GM23338 (cell line): ENCODE data around the gene SREK1. TPM values are rescaled to one million over a fixed set of nuclear protein-coding genes. Genes with fewer than 3 reads are reported as not detected.
A peak's percentile ranks its signal among the peaks of the same experiment; 100 is the strongest.

Source experiments
- ATAC-seq: fragments of 200-7000 bp; cut with Tn5 transposase; 3 replicates; pipeline ENCODE4 v1.9.1; 2020
- DNase-seq: peaks from one replicate; pipeline ENCODE4 v3.0.0-alpha.2; 2015; ENCODE audit warnings: low spot score
- H2AFZ ChIP-seq: fragments of 200-600 bp; sonication (generic); 2 replicates; pipeline ENCODE4 v1.8.0; 2016; ENCODE audit warnings: antibody characterized with exemption, mild to moderate bottlenecking, moderate library complexity
- H3F3A ChIP-seq: fragments of 200-600 bp; sonication (generic); replicated peaks from 2 replicates; pipeline ENCODE4 v1.8.0; 2017; ENCODE audit warnings: antibody characterized with exemption, mixed run types, low read depth
- H3K27ac ChIP-seq: fragments of 200-600 bp; sonication (generic); 2 replicates; pipeline ENCODE4 v1.6.1; 2016; ENCODE audit warnings: low read depth
- H3K27me3 ChIP-seq: fragments of 200-600 bp; sonication (generic); 2 replicates; pipeline ENCODE4 v1.8.0; 2016; ENCODE audit warnings: mild to moderate bottlenecking, mixed run types, moderate library complexity; ENCODE audit not compliant: insufficient read depth
- H3K36me3 ChIP-seq: fragments of 200-600 bp; sonication (generic); 2 replicates; pipeline ENCODE4 v1.8.0; 2016; ENCODE audit warnings: mild to moderate bottlenecking; ENCODE audit not compliant: insufficient read depth
- H3K4me1 ChIP-seq: fragments of 200-600 bp; sonication (generic); 2 replicates; pipeline ENCODE4 v1.8.0; 2016; ENCODE audit warnings: mild to moderate bottlenecking, moderate library complexity; ENCODE audit not compliant: insufficient read depth
- H3K4me2 ChIP-seq: fragments of 200-600 bp; sonication (generic); 2 replicates; pipeline ENCODE4 v1.7.1; 2017; ENCODE audit warnings: mixed run types
- H3K4me3 ChIP-seq: fragments of 200-600 bp; sonication (generic); 2 replicates; pipeline ENCODE4 v1.6.1; 2016; ENCODE audit warnings: mixed run types
- H3K79me2 ChIP-seq: fragments of 200-600 bp; sonication (generic); replicated peaks from 2 replicates; pipeline ENCODE4 v1.8.0; 2017; ENCODE audit warnings: mild to moderate bottlenecking; ENCODE audit not compliant: insufficient read depth
- H3K9me2 ChIP-seq: fragments of 200-600 bp; sonication (generic); 2 replicates; pipeline ENCODE4 v1.8.0; 2017; ENCODE audit not compliant: insufficient read depth
- H4K20me1 ChIP-seq: fragments of 200-600 bp; sonication (generic); replicated peaks from 2 replicates; pipeline ENCODE4 v1.8.0; 2017; ENCODE audit warnings: mild to moderate bottlenecking; ENCODE audit not compliant: insufficient read depth
- H3K27ac Mint-ChIP-seq: 2 replicates; pipeline ENCODE4 v1.8.0; 2020; ENCODE audit warnings: inconsistent platforms, mild to moderate bottlenecking, moderate library complexity, mixed read lengths
- H3K27me3 Mint-ChIP-seq: 3 replicates; pipeline ENCODE4 v1.8.0; 2022; ENCODE audit warnings: low read depth, mild to moderate bottlenecking, moderate library complexity, mixed read lengths, inconsistent platforms; ENCODE audit not compliant: insufficient read depth, poor library complexity
- H3K36me3 Mint-ChIP-seq: 3 replicates; pipeline ENCODE4 v1.8.0; 2021; ENCODE audit warnings: low read depth, mild to moderate bottlenecking, inconsistent platforms, moderate library complexity, mixed read lengths
- H3K4me1 Mint-ChIP-seq: 3 replicates; pipeline ENCODE4 v1.8.0; 2020; ENCODE audit warnings: mild to moderate bottlenecking, inconsistent platforms, mixed read lengths
- H3K4me3 Mint-ChIP-seq: 3 replicates; pipeline ENCODE4 v1.8.0; 2021; ENCODE audit warnings: moderate library complexity, mild to moderate bottlenecking, inconsistent platforms, mixed read lengths
- H3K9me3 Mint-ChIP-seq: 3 replicates; pipeline ENCODE4 v1.8.0; 2020; ENCODE audit warnings: moderate library complexity, mild to moderate bottlenecking, inconsistent platforms, mixed read lengths
- NANOG ChIP-seq: IDR thresholded peaks from 2 replicates; pipeline ENCODE4 v1.6.1; 2016; ENCODE audit warnings: antibody characterized with exemption, borderline replicate concordance
- POLR2AphosphoS5 ChIP-seq: IDR thresholded peaks from 2 replicates; pipeline ENCODE4 v1.6.1; 2016; ENCODE audit warnings: antibody characterized with exemption, low read depth
- ZNF331 ChIP-seq: fragments of 250-450 bp; sonication (Bioruptor Pico); IDR thresholded peaks from 2 replicates; pipeline ENCODE4 v1.5.0; 2020; ENCODE audit warnings: low read depth, mild to moderate bottlenecking, moderate library complexity
- polyA plus RNA-seq: library from polyadenylated mRNA; unstranded; fragments of >200 nt; fragmentation: Nextera tagmentation; extraction: Ambion mirVana; gene quantifications from 2 replicates; pipeline ENCODE4 v1.2.1, GENCODE V29; 2016
- total RNA-seq: library from RNA; depleted of rRNA; stranded (reverse); fragments of >200 nt; shearing (Covaris generic); gene quantifications from 2 replicates; pipeline ENCODE4 v1.2.3, GENCODE V29; 2014
- TF ChIP-seq, protein P1 (sequence below): IDR thresholded peaks from 2 replicates; pipeline ENCODE4 v1.6.1; 2016; ENCODE audit warnings: antibody characterized with exemption
- TF ChIP-seq, protein P2 (sequence below), 2 experiments: fragments of 200-600 bp in 1 of 2; sonication (generic) in 1 of 2; conservative IDR thresholded peaks; 2 replicates each; pipeline versions ENCODE4 v1.5.1 to v1.6.1; 2016 to 2017; ENCODE audit warnings: antibody characterized with exemption in 2 of 2, low read depth in 2 of 2, mild to moderate bottlenecking in 2 of 2, moderate library complexity in 1 of 2
- TF ChIP-seq, protein P3 (sequence below): fragments of 250-450 bp; sonication (Bioruptor Pico); IDR thresholded peaks from 2 replicates; pipeline ENCODE4 v1.5.0; 2020; ENCODE audit warnings: mild to moderate bottlenecking, moderate library complexity

Gene SREK1
- total and polyA plus RNA-seq, 2 experiments from 2014 or later = 64.3 to 66.4 TPM

DNA sequence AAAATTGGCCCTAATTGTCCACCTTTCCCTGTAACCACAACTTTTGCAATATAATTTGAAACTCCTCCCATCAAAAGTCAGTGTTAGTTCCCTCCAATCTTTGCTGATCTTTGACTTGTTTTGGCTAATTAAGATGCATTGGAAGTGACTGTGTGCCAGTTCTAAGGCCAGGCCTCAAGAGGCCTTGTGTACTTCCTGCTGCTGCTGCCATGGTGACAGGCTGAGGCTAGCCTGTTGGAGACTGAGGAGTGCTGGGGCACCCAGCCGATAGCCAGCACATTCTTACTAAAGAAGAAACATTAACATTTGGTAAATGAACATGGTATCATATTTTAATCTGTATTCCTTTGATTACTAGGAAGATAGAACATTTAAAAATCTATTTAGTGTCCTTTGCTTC lies 86.5 kb downstream of the SREK1 start:
- H3K4me3 Mint-ChIP-seq = no peak overlapping the region
- H2AFZ ChIP-seq = no peak overlapping the region
- no peaks in the 10 kb centered on the region for H3K9me2 ChIP-seq
- H3K9me3 Mint-ChIP-seq = no peaks in the 10 kb centered on the region
- no peak overlapping the region for H3K4me2 ChIP-seq
- no peaks in the 10 kb centered on the region for H3F3A ChIP-seq
- H3K27me3 ChIP-seq = no peaks in the 10 kb centered on the region
- peaks cover 19% of the 10 kb centered on the region for H3K4me1 Mint-ChIP-seq
- H3K79me2 ChIP-seq = no peaks in the 10 kb centered on the region
- ATAC-seq (peak; percentile 88), DNase-seq (peak; percentile 70)
- peaks cover 1% of the 10 kb centered on the region for H3K27me3 Mint-ChIP-seq
- no peaks in the 10 kb centered on the region; the same call in 2 of the 3 replicates for H3K36me3 Mint-ChIP-seq
- no peak overlapping the region for H3K4me3 ChIP-seq
- no peak overlapping the region for H3K27ac Mint-ChIP-seq
- TF ChIP-seq, protein P1, sequence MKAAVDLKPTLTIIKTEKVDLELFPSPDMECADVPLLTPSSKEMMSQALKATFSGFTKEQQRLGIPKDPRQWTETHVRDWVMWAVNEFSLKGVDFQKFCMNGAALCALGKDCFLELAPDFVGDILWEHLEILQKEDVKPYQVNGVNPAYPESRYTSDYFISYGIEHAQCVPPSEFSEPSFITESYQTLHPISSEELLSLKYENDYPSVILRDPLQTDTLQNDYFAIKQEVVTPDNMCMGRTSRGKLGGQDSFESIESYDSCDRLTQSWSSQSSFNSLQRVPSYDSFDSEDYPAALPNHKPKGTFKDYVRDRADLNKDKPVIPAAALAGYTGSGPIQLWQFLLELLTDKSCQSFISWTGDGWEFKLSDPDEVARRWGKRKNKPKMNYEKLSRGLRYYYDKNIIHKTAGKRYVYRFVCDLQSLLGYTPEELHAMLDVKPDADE = no peak
- TF ChIP-seq ZNF331 (CRISPR knock-in tag) (no peak), NANOG (no peak)
- H4K20me1 ChIP-seq = no peaks in the 10 kb centered on the region
- no peaks in the 10 kb centered on the region for H3K36me3 ChIP-seq
- peaks cover 20% of the 10 kb centered on the region for H3K4me1 ChIP-seq
- no peak overlapping the region for H3K27ac ChIP-seq

DNA sequence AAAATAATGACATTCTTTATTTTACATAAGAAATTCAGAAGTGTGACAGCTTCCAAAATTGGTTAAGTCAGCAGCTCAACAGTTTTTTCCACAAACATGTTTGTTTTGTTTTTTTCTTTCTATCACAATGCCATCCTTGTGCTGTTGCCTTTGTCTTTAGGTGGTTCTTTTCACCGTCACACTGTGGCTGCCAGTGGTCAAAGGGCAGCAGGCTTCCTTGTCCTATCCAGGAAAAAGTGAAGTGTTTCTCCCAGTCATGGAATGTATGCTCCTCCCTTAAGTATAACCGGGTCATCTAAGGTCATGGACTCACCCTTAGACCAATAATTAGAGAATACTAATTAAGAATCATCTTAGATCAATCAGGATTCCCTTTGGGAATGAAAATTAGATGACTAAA lies 87.4 kb downstream of the SREK1 start:
- H3K36me3 Mint-ChIP-seq = no peaks in the 10 kb centered on the region; the same call in 2 of the 3 replicates

More for the DNA sequence above, 87.4 kb downstream of the SREK1 start:
- Histone ChIP-seq H2AFZ (no peak overlapping the region), H3K27me3 (no peaks in the 10 kb centered on the region), H3K9me2 (0 out of 2 replicates have a peak, but pooled peaks cover 2% of the 10 kb centered on the region), H3K27ac (no peak overlapping the region), H4K20me1 (no peaks in the 10 kb centered on the region), H3K4me1 (peaks cover 20% of the 10 kb centered on the region), H3F3A (no peaks in the 10 kb centered on the region), H3K36me3 (no peaks in the 10 kb centered on the region), H3K4me2 (no peak overlapping the region), H3K79me2 (no peaks in the 10 kb centered on the region), H3K4me3 (no peak overlapping the region)
- Mint-ChIP-seq H3K27ac (no peak overlapping the region), H3K4me1 (peaks cover 19% of the 10 kb centered on the region), H3K9me3 (no peaks in the 10 kb centered on the region), H3K4me3 (no peak overlapping the region), H3K27me3 (peaks cover 1% of the 10 kb centered on the region)
- DNase-seq = no peak
- ATAC-seq = no peak
- TF ChIP-seq POLR2AphosphoS5 (no peak), NANOG (no peak)
- TF ChIP-seq, protein P2, sequence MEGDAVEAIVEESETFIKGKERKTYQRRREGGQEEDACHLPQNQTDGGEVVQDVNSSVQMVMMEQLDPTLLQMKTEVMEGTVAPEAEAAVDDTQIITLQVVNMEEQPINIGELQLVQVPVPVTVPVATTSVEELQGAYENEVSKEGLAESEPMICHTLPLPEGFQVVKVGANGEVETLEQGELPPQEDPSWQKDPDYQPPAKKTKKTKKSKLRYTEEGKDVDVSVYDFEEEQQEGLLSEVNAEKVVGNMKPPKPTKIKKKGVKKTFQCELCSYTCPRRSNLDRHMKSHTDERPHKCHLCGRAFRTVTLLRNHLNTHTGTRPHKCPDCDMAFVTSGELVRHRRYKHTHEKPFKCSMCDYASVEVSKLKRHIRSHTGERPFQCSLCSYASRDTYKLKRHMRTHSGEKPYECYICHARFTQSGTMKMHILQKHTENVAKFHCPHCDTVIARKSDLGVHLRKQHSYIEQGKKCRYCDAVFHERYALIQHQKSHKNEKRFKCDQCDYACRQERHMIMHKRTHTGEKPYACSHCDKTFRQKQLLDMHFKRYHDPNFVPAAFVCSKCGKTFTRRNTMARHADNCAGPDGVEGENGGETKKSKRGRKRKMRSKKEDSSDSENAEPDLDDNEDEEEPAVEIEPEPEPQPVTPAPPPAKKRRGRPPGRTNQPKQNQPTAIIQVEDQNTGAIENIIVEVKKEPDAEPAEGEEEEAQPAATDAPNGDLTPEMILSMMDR (conservative IDR thresholded peaks at IDR 0.05; ENCODE audit: low read depth in 2 of 2) = no peak
- TF ChIP-seq, protein P3, sequence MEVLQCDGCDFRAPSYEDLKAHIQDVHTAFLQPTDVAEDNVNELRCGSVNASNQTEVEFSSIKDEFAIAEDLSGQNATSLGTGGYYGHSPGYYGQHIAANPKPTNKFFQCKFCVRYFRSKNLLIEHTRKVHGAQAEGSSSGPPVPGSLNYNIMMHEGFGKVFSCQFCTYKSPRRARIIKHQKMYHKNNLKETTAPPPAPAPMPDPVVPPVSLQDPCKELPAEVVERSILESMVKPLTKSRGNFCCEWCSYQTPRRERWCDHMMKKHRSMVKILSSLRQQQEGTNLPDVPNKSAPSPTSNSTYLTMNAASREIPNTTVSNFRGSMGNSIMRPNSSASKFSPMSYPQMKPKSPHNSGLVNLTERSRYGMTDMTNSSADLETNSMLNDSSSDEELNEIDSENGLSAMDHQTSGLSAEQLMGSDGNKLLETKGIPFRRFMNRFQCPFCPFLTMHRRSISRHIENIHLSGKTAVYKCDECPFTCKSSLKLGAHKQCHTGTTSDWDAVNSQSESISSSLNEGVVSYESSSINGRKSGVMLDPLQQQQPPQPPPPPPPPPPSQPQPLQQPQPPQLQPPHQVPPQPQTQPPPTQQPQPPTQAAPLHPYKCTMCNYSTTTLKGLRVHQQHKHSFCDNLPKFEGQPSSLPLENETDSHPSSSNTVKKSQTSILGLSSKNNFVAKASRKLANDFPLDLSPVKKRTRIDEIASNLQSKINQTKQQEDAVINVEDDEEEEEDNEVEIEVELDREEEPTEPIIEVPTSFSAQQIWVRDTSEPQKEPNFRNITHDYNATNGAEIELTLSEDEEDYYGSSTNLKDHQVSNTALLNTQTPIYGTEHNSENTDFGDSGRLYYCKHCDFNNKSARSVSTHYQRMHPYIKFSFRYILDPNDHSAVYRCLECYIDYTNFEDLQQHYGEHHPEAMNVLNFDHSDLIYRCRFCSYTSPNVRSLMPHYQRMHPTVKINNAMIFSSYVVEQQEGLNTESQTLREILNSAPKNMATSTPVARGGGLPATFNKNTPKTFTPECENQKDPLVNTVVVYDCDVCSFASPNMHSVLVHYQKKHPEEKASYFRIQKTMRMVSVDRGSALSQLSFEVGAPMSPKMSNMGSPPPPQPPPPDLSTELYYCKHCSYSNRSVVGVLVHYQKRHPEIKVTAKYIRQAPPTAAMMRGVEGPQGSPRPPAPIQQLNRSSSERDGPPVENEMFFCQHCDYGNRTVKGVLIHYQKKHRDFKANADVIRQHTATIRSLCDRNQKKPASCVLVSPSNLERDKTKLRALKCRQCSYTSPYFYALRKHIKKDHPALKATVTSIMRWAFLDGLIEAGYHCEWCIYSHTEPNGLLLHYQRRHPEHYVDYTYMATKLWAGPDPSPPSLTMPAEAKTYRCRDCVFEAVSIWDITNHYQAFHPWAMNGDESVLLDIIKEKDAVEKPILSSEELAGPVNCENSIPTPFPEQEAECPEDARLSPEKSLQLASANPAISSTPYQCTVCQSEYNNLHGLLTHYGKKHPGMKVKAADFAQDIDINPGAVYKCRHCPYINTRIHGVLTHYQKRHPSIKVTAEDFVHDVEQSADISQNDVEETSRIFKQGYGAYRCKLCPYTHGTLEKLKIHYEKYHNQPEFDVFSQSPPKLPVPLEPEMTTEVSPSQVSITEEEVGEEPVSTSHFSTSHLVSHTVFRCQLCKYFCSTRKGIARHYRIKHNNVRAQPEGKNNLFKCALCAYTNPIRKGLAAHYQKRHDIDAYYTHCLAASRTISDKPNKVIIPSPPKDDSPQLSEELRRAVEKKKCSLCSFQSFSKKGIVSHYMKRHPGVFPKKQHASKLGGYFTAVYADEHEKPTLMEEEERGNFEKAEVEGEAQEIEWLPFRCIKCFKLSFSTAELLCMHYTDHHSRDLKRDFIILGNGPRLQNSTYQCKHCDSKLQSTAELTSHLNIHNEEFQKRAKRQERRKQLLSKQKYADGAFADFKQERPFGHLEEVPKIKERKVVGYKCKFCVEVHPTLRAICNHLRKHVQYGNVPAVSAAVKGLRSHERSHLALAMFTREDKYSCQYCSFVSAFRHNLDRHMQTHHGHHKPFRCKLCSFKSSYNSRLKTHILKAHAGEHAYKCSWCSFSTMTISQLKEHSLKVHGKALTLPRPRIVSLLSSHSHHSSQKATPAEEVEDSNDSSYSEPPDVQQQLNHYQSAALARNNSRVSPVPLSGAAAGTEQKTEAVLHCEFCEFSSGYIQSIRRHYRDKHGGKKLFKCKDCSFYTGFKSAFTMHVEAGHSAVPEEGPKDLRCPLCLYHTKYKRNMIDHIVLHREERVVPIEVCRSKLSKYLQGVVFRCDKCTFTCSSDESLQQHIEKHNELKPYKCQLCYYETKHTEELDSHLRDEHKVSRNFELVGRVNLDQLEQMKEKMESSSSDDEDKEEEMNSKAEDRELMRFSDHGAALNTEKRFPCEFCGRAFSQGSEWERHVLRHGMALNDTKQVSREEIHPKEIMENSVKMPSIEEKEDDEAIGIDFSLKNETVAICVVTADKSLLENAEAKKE (CRISPR knock-in tag) = no peak
